NT2/D1 (cell line): Measurements from ENCODE around the gene A1BG.

Experiments used
- YY1 ChIP-seq: IDR thresholded peaks from 2 replicates; pipeline ENCODE4 v1.6.1; 2011; ENCODE audit not compliant: insufficient read length, insufficient read depth
- ZNF274 ChIP-seq: IDR thresholded peaks from 2 replicates; pipeline ENCODE4 v1.6.1; 2011; ENCODE audit warnings: mild to moderate bottlenecking, low read depth, low read length

DNA sequence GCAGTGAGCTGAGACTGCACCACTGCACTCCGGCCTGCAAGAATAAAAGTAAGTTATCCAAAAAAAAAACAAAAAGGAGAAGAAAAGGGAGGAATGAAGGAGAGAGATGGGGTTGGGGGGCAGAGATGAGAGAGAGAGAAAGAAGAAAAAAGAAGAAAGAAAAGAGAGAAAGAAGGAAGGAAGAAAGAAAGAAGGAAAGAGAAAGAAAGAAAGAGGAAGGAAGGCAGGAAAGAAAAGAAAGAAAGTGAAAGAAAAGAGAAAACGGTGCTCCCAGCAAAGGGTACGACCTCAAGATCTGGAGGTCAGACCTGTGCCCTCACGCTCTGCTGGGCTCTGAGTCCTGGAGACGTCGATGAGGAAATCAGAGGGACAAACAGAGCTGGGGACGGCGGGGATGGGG is 3.7 kb downstream of the A1BG start:
- TF ChIP-seq ZNF274 = no peak
- no peak for TF ChIP-seq YY1
